HG03135 (cell line): ENCODE results near the gene SEZ6L2.

ENCODE experiments used
- ATAC-seq: cut with Tn5 transposase; IDR thresholded peaks from one replicate; pipeline ENCODE4 v1.9.1; 2021; ENCODE audit warnings: mild to moderate bottlenecking, moderate library complexity; ENCODE audit not compliant: unreplicated experiment

The SEZ6L2 gene

GRCh38 chr16:29830774-29831173 is 68.6 kb downstream of the SEZ6L2 start:
- no peak for ATAC-seq

DNA sequence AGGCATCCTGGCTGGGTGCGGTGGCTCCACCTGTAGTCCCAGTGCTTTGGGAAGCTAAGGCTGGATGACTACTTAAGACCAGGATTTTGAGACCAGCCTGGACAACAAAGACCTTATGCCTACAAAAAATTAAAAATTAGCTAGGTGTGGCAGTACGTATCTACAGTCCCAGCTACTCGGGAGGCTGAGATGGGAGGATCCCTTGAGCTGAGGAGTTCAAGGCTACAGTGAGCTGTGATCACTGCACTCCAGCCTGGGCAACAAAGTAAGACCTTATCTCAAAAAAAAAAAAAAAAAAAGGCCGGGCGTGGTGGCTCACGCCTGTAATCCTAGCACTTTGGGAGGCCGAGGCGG is 73.0 kb downstream of the SEZ6L2 start:
- ATAC-seq = no peak

DNA sequence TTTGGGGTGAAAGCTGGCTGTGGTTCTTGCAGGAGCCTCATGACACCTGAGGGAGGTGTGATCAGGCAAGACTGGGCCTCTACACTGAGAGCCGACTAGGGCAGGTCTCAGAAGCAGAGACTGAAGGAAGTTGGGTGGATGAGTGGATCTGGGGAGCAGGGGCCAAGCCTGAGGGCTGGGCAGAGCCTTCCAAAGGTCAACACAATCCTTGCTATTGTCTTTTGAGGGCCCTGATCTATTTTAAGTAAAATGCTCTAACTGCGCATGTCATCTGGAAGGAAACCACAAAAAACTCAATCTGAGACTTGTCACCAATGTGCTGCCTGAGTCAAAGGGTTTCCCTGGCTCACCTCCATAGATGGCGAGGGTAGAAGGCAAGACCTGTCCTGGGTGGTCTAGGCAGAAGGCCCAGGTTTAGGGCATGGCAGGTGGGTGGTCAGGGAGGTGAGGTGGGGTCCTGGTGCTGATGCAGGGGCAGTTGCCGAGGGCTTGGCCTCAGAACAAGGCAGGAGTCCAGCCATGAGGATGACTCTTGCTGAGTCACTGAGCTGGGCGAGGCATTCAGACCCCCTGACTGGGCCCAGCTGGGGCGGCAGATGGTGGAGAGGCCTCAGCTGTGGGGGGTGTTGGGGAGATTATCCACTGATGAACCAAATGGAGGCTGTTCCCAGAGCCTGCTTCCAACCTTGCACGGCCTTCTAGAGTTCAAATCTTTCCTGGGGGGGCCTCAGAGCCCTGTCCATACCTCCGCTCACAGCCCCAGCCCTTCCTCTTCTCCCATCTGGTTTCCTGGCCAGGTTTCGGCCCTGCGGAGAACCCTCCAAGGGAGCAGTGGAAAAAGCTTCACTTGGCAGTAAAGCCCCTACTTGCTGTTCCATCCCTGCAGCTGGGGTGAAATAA is 74.0 kb downstream of the SEZ6L2 start:
- no peak for ATAC-seq

GRCh38 chr16:29824589-29825144 is 74.7 kb downstream of the SEZ6L2 start:
- no peak for ATAC-seq

GRCh38 chr16:29821643-29822115 is 77.7 kb downstream of the SEZ6L2 start:
- no peak for ATAC-seq
